ENCODE measurements around the gene DDX54.

DDX54 gene

DNA sequence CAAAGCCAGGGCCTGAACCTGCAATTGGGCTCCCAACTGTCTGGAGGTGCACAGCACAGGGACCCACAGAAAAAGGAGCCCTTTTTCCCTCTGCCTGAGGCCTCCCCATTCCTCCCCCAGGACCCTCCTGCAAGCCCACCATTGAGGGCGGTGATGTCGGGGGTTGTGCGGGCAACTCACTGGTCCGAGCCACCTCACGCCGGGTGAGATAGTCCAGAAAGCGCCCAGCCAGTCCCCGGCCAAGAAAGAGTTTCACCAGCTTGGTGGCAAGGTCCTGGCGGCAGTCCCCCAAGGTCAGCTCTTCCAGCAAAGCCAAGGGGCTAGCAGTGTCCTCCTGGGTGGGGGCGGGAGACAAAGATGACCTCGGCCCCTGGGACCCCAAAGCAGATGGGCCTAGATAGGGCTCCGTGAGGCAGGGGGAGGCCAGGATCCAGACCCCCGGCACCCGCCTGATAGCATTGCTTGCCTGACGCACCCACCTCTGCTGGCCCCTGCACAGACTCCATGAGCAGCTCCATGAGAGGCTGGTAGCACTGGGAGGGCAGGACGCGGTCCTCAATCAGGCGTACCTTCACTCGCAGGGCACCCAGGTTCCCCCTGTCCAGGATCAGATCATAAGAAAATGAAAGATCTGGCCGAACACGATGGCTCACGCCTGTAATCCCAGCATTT, 69.7 kb downstream of the DDX54 start:
- no peak for DNase-seq

DNA sequence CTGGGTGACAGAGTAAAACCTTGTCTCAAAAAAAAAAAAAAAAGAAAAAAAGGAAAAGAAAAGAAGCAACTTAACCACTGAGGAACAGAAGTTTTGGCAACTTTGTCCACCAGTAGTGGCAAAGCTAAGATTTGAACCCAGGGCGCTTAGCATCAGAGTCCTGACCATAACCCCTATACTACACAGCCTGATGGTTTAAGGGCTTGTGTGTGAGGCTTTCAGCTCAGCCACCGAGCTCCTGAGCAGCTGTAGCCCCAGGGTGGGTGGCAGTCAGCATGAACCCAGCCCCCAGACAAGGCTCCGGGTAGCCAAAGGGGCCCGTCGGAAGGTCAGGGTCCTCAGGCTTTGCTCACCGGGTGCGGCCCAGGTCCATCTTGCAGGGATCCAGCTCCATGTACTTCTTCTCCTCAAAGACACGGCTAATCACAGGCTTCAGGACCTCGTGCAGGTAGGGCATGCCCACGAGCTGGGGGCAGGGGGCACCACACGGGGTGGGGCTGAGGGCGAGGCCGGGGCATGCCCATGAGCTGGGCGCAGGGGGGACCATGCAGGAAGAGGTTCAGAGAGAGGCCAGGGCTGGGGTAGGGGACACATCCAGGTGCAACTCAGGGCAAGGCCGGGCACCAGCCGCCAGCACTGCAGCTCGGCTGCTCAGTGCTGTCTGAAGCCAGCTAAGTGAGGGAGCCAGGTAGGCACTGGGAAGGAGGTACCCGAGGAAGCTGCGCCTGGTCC, 70.7 kb downstream of the DDX54 start:
- no peak for DNase-seq

DNA sequence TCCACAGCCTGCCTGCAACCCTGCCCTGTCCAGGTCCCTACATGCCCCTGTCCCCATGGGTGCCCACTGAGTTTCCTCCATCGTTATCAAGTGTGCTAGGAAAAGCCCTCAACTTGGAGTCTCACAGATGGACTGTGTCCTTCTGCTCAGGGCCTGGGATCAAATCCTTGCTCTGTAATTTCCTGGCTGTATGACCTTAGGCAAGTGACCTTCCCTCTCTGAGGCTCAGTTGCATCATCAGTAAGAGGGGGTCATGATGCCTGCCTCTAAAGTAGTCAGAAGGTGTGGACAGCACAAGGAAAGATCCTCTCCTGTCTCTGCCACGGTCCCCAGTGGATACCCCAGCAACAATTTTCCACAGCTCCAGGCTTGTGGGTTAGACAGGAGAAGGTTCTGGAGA, 71.9 kb downstream of the DDX54 start:
- no peak for DNase-seq

DNA sequence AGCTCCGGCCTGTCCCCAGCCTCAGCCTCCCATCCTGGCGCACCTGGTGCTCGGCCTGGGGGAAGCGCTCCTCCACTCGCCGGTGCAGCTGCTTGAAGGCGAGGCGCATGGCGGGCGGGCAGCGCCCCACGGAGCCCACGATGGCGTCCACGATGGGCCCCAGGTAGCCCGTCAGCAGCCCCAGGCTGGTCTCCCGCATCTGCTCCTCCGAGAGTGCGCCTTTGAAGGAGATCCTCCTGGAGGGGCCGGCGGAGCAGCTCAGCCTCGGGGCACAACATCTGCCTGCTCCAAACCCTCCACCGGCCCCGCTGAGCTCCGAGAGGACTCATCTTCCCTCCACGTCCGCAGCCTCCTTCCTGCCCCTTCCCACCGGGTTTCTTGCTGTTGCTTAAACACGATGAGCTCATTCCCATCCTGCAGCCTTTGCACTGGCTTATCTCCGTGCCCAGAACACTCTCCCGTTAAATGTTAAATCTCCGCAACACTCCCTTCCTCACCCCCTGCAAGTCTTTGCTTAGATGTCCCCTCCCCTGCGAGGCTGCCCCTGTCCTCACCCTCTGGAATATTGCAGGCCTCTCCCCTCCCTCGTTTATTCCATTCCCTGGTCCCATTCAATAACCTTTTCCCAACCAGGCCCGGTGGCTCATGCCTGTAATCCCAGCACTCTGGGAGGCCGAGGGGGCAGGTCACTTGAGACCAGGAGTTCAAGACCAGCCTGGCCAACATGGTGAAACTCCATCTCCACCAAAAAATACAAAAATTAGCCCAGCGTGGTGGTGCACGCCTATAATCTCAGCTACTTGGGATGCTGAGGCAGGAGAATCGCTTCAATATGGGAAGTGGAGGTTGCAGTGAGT, 73.0 kb downstream of the DDX54 start:
- no peak for DNase-seq

DNA sequence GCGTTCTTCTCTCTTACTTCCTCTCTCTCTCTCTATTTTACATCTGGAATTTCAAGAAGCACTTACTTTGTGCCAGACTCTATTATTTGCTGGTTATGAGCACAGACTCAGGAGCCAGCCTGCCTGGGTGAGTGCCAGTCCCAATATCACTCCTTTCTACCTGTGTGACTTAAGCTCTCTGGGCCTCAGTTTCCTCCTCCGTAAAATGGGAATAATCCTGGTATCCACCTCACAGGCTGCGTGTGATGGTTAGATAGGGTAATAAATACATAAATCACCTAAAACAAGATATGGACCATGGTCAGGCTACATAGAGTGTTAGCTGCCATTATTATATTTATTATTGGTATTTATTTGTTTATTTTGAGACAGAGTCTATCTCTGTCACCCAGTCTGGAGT, 74.0 kb downstream of the DDX54 start:
- DNase-seq, result no peak

DNA sequence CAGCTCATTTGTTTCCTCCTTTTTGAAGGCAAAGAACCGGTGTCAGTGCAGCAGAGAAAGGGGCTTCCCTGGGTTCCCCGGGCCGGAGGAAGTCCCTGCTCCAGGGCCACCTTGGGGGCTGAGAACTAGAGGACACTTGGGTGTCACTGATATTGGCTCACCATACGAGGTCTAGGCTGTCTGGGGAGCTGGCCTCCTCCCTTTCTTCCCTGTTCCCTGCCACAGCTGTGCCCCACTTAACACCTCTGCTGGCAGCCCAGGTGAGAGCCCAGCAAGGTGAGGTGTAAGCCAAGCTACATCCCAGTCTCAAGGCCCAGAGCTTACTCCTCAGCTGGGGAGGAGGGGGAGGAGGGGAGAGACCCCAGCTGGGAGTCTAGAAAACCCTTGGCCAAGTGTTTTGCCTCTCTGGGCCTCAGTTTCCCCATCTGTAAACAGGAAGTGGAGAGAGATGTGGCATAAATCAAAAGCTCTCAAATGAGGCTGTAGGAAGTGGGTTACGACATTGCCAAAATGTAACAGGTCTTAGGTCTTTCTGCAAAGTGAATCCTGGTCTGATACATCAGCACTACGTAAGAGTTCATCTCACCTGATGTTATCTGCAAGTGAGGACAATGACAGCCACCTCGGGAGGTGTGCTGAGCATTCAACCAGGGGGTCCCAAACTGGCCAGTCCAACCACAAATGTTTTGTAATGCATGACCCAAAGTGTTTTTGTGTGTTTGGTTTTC, 75.2 kb downstream of the DDX54 start:
- DNase-seq, result no peak

DNA sequence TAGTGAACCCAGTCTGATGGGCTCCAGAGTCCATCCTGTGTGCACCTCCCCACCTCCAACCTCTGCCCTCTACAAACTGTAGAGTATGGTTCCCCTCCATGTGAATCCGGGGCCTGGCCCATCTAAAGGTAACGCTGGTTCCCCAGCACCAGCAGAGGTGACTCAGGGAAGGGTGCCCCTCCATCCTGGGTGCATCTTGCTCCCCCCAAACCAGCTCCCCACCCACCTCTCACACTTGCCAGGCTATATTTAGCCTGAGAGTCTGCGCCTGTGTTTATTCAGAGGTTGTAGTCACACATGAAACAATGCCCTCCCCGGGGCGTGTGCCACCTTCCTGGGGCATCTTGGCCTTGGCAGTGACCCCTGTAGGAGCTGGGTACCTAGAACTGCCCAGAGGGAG, 75.9 kb downstream of the DDX54 start:
- no peak for DNase-seq

DNA sequence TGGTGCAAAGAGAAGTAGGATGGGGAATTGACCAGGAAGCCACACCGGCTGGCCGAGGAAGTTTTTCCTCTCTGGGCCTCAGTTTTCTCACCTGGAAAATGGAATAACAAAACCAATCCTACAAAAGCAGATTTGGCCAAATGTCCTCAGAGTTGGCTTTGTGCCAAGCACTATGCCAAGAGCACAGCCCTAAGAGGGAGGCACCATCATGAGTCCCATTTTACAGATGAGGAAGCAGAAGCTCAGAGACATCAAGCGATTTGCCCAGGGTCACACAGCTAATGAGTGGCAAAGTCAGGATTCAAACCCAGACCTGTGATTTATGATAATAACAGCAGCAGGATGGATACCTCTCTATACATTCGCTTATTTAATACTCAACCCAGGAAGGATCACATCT, 77.0 kb downstream of the DDX54 start:
- DNase-seq, result no peak

Measured in stimulated activated CD4-positive, alpha-beta T cell treated with anti-CD3 and anti-CD28 coated beads, Interleukin-1b, Interleukin-23, amount 100 ng/mL, for 48 hours (primary cell).